Hippocampal formation (tissue), 2 donors: ENCODE data around the gene MICAL2.

ENCODE experiments used
- DNase-seq, 2 donors: peaks; one replicate each; lab custom pipeline; 2025; lab: John Stamatoyannopoulos, UW

Gene MICAL2

GRCh38 chr11:12247543-12248254, 137.3 kb downstream of the MICAL2 start:
- no peak for DNase-seq

- DNase-seq: peak; percentile 58 to 70
These were observed 137.9 kb downstream of the MICAL2 start for GRCh38 chr11:12248330-12248729.

GRCh38 chr11:12249590-12250260, 139.3 kb downstream of the MICAL2 start:
- no peak for DNase-seq

DNA sequence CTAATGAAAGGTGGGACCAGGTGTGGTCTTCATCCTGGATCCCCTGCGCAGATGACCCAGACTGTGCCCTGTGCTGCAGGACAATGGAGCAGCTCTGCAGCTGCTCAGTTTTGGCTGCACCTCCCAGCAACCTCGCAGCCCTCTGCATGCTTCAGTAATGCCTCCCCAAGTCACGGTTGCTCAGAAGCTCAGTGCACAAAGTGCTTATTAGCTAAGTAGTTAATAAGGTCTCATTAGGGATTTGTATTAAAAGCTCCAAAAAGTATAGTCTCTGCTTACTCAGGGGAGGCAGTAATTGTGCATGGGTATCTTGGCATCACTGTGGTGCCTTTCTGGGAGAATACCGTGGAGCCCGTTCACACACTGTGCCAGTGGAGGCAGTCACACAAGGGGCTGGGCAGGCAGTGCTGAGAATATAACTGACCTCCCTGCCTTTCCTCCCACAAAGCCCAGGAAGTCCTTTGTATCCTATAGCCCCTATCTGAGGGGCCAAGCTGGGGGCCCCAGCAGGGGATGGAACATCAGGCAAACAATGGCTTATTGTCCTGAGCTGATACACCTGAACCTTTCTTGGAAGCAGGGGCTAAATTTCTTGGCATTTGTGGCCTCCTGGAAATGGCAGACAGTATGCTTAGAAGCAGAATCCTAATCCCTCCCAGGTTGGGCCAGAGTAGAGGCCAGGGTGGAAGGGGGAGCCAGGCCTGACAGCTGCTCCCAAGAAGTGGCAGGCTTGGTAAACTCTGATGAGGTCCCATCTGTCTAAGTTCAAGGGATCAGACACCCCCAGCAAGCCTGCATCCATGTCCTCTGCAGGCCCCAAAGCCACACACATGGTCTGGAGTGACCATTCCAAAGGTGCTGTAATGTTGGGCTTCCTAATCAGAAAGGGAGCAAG, 141.5 kb downstream of the MICAL2 start:
- no peak for DNase-seq

DNA sequence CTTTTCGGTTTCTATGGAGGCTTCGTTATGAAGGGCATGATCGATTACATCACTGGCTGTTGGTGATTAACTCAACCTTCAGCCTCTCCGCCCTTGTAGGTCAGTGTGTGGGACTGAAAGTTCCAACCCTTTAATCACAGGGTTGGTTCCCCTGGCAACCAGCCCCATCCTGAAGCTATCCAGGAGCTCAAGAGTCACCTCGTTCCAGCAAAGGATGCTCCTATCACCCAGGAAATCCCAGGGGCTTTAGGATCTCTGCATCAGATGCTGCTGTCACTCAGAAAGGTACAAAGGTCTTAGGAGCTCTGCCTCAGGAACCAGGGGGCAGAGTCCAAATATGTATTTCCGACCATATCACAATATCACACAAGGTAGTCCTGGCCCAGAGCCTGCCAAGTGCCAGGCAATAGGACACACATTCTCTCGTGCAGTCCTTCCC, 143.5 kb downstream of the MICAL2 start:
- DNase-seq: no peak

DNA sequence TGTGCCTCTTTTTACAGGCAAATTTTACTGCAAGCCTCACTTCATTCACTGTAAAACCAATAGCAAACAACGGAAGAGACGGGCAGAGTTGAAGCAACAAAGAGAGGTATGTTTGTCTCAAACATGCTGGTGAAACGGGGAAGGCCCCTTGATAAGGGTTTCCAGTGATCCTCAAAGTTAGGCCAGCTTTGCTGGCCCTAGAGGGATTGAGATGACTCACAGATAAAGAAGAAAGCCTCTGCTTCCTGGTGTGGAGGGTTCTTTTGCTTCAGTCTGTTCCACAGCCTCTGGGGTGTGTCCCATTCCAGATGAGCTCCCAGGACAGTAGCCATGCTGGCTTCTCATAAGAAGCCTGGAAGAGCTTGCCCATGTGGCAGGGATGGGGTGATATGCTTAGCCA, 148.1 kb downstream of the MICAL2 start:
- no peak for DNase-seq

GRCh38 chr11:12259956-12260355, 149.6 kb downstream of the MICAL2 start:
- DNase-seq: no peak

DNA sequence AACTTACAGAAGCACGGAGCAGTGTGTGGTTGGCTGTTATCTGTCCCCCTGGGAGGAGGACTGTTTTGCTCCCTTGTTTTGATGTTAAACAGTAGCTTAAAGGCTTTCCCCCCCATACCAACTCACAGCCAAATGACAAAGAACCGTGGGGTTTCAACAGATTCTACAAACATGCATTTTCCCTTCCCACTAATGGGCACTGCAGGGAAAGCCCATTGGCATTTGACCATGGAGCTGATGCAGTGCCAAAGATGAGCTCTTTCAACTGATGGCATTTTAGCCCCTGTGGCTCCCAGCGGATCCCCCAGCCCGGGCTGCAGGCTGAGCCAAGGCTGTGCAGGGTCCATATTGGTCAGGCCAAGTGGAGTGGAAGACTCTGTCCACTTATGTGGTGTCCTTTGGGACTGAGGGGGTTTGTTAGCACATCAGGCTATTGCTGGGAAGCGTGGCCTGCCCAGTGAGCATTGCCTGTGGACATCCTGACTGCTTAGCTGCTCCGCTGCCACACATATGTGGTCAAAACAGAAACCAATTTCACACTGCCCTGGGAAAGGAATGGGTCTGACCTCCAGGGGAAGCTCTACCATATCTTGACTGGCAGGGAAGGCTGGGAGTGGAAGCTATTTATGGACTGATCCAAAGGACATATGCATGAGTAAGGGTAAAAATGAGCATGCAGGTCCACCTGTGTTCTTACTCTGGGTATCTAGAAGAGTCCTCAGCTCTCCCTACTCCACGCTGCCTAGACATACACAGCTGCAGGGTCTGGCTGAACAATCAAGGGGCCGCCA, 150.5 kb downstream of the MICAL2 start:
- no peak for DNase-seq

DNA sequence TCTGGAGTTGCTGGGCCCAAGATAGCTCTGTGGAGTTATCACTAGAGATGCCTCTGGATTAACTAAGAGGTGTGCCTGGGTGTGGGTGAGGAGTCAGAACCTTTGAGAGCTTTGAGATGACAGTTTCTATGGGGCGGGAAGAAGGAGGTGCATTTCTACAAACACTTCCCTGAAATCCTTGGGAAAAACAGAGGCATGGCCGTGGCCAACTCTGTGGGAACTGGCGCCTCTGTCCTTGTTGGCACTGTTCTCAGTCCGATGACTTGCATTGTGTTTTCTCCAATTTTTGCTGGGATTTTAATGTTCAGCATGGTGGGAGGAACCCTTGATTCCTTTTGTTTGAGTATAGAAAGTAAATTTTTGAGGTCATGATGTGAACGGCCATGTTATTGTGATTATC, 151.2 kb downstream of the MICAL2 start:
- DNase-seq: no peak

DNA sequence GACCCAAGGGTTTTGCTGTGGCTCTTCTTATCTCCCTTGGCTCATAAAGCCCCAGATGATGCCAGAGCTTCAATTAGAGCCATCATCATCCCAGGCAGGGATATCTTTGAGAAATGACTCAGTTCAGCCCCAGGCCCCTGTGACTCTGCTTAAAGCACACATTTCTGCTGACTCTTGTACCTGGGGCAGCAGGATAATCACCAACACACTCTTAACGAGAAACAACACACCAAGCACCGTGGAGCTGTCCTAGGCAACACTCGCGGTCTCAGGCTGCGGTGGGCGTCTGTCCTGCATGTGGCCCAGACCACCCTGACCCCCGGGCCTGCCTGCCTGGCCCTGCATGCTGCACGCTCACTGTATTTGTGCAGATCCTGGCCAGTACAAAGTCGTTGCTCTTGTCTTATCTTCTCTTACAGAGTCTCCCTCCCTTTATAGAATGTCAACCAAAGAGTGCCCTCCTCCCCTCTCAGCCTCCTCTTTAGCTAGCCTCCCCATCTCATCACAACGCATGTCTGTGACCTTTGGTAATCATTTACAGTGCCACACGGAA, 152.8 kb downstream of the MICAL2 start:
- no peak for DNase-seq

- DNase-seq: no peak
These were observed 154.0 kb downstream of the MICAL2 start for GRCh38 chr11:12264361-12264760.

DNA sequence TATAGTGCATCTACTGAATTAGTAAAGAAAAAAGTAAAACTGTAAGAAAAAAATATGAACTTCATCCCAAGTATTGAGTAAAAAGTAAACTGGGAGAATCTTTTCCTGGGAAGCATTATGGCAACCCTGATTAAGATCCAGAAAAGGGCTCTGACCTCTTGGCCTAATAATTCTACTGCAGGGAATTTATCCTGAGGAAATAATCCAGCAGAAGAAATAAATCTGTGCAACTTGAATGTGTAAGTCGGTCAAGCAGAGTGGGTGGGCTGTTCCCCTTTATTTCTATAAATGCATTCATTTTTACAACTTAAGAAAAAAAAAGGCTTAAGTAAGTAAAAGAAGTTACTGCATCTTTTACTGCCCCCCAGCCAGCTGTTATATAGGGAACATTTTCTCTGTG, 155.7 kb downstream of the MICAL2 start:
- no peak for DNase-seq

DNA sequence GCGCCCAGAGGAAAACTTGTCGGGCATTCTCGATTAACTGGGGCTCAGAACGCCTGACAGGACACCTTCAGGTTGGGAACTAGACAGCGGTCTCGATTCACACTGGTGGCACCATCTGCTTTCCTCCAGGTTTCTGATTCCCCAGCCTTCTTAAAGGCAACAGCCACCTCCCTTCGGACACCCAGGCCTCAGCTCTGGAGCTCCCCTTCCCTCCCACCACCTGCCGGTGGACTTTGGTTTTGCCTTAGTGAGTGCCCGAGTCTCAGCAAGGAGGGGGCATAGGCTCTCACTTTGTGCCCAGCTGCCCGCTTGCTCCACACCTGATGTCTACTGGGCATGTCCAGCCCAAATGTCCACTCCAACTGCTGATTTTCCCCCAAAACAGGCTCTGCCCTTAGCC, 156.6 kb downstream of the MICAL2 start:
- no peak for DNase-seq

DNA sequence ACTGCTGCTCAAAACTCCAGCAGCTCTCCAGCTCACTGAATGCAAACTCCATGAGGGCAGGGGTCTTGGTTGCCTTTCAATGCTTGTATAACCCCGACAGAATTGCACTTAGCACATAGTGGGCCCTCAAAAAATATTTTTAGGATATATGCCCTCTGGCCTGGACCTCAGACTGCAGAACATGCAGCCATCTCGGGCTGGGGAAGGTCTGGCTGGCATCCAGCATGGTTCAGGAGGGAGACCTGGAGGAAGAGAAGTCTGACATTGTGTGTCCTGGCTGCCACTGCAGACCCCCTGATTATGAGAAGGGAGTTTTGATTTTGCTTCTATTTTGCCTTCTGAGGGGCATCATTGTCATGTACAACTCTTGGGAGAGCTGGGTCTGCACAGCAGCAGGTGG, 157.5 kb downstream of the MICAL2 start:
- no peak for DNase-seq

- no peak for DNase-seq
These were observed 158.7 kb downstream of the MICAL2 start for GRCh38 chr11:12269104-12269441.

DNA sequence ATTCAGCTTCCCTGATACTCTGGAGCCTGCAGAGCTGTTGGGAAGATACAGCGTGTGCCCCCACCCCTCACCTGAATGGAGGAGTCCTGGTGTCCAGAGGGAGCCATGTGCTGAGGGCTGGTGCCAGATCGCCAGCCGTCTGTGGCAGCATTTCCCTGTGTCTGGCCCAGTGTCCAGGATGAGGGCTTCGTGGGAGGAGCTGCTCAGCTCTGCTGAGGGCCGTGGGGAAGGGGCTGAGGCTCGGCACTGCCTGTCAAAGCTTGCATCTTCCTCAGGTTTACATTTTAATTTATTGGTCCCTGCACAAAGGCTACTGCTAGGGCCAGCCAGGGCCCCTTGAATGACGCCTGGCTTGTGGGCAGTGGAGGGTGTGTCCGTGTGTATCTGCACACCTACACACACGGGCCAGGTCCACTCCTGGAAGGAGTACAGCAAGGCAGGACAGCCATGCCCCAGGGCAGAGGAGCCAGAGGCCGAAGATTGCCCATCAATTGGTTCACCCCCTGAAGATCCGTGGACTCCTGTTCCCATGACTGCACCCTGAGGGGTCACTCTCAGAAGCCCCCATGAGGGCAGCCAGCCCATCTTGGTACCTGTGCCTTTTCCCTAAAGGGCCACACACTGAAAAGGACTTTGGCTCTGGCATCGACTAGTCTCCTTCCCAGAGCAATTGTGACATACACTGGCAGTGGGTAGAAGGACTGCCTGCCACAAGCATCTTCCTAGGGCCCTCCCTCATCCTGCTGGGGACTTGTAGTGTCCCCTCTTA, 159.2 kb downstream of the MICAL2 start:
- no peak for DNase-seq

DNA sequence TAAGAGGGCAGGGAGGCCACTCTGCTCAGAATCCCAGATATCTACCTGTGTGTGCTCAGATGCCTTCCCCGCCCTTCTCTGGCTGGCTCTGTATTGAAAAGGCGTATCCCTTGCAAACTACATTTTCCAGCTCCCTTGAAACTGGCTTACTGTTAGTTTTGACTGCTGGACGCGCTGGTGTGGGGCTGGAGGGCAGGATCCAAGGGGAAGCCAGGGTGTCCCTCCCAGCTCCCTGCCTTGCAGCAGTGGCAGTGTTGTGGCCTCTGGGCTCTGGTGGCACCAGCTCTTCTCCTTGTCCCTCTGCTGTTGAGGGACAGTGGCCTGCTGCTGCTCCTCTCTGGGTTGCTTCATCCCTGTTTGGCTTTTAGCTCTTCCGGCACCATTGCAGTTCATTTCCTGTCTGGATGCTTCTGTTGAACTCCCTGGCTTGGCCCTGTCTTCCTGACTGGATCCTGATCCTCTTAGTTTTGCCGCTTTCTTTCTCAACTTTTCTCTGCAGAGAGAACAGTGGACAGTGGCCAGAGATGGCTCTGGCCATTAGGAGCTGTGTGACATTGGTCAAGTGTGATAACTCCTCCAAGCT, 159.9 kb downstream of the MICAL2 start:
- DNase-seq: no peak

- DNase-seq: no peak
These were observed 160.4 kb downstream of the MICAL2 start for GRCh38 chr11:12270817-12271216.

DNA sequence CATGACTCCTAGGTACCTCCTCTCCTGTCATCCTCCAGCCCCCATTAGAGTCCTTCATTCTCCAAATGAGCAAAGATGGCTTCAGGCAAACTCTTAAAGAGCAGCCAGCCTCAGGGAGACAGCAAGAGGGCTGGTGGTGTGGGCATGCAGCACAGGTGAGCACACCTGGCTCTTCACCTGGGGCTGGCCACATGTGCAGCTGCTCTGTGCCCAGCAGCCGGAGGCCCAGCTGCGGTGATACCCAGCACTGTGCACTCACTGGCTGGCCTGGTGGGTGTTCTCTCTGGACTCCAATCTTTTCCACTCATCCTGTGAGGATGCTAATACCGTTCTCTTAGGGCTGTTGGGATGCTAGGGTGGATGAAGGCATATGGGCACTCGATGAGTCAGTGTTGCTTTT, 160.9 kb downstream of the MICAL2 start:
- DNase-seq: no peak

DNA sequence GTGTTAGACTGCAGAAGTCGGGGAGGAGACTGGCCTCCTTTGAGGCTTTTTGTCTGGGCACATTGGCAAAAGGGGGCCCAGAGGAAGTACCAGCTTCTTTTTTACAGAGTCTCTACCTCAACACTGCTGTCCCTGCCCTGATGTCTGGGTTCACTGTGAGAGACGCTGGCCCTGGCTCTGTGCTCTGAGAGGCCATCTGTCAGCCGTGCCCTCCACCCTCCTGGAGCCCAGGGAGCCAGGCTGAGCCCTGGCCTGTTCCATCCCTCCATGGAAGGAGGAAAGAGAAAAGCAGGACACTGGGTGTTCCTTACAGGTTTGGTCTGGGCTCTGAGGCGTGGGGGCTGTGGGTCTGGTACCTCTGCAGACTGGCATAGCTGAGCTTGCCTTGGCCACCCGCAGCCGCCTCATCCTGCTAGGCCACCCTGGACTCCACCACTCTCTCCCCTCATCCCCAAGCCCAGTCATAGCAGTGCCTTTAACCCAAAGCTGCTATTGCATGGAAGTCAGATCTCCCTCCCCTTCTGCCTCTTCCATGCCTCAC, 161.5 kb downstream of the MICAL2 start:
- DNase-seq: no peak
